H1 (cell line): ENCODE data around the gene DISP3. TPM values are rescaled to one million over a fixed set of nuclear protein-coding genes. Genes with fewer than 3 reads are reported as not detected.

Experiments
- CTCF ChIA-PET: fragments of 300-600 bp; sonication (Branson Sonifier 250); formaldehyde crosslinking; loops from one replicate; lab custom pipeline; 2021; ENCODE audit not compliant: partially characterized antibody; lab: Charles Lee
- POLR2A ChIA-PET: fragments of 300-600 bp; sonication (Branson Sonifier 250); formaldehyde crosslinking; loops from one replicate; lab custom pipeline; 2021; ENCODE audit warnings: inconsistent platforms; ENCODE audit not compliant: partially characterized antibody; lab: Charles Lee
- DNase-seq, 2 experiments: peaks; one replicate each; pipeline versions ENCODE4 v3.0.0 to v3.0.0-alpha.2; 2010 to 2022; ENCODE audit warnings: low spot score in 2 of 2, low read depth in 1 of 2, mixed read lengths in 1 of 2
- FAIRE-seq: peaks from 2 replicates; lab custom pipeline; 2011; peaks lifted over from hg19 to GRCh38; lab: Jason Lieb, UNC
- H2AFZ ChIP-seq: 2 replicates; pipeline ENCODE4 v1.8.1; 2012; ENCODE audit warnings: low read length, inconsistent platforms
- H2AK5ac ChIP-seq: 2 replicates; pipeline ENCODE4 v1.6.1; 2013; ENCODE audit warnings: low read depth, low read length
- H2BK120ac ChIP-seq: replicated peaks from 2 replicates; pipeline ENCODE3; 2013; ENCODE audit warnings: low read depth, low read length, inconsistent platforms
- H2BK12ac ChIP-seq: 2 replicates; pipeline ENCODE4 v1.6.1; 2013; ENCODE audit warnings: low read depth, low read length
- H2BK15ac ChIP-seq: 2 replicates; pipeline ENCODE4 v1.6.1; 2013; ENCODE audit warnings: low read length
- H2BK20ac ChIP-seq: 2 replicates; pipeline ENCODE4 v1.6.1; 2013; ENCODE audit warnings: low read length
- H2BK5ac ChIP-seq: 2 replicates; pipeline ENCODE4 v1.6.1; 2013; ENCODE audit warnings: low read depth, low read length
- H3K14ac ChIP-seq: 2 replicates; pipeline ENCODE4 v1.6.1; 2013; ENCODE audit warnings: inconsistent platforms; ENCODE audit not compliant: insufficient read length
- H3K18ac ChIP-seq: 2 replicates; pipeline ENCODE4 v1.6.1; 2013; ENCODE audit warnings: low read length; ENCODE audit errors: extremely low read depth
- H3K23ac ChIP-seq: 2 replicates; pipeline ENCODE4 v1.6.1; 2013; ENCODE audit warnings: inconsistent platforms; ENCODE audit not compliant: insufficient read length
- H3K23me2 ChIP-seq: 2 replicates; pipeline ENCODE4 v1.6.1; 2013; ENCODE audit warnings: low read depth, low read length
- H3K27ac ChIP-seq: 2 replicates; pipeline ENCODE4 v1.6.1; 2011; ENCODE audit warnings: low read depth, low read length, inconsistent platforms
- H3K27me3 ChIP-seq, 4 experiments: replicated peaks in 1 of 4; 1 replicate in 1 of 4; 2 replicates in 3 of 4; pipeline versions ENCODE4 v1.6.1 to v1.8.1; 2011 to 2013; ENCODE audit warnings: low read length in 3 of 4, mild to moderate bottlenecking in 3 of 4, inconsistent platforms in 2 of 4, mixed read lengths in 2 of 4, moderate library complexity in 1 of 4; ENCODE audit not compliant: control insufficient read depth in 3 of 4, insufficient read depth in 3 of 4; ENCODE audit errors: extremely low read depth in 1 of 4
- H3K36me3 ChIP-seq, 4 experiments: 2 replicates each; pipeline versions ENCODE4 v1.6.1 to v1.8.1; 2011 to 2013; ENCODE audit warnings: mild to moderate bottlenecking in 4 of 4, low read length in 3 of 4, moderate library complexity in 2 of 4, control low read depth in 1 of 4, inconsistent platforms in 1 of 4; ENCODE audit not compliant: insufficient read depth in 4 of 4, control insufficient read depth in 2 of 4
- H3K4ac ChIP-seq: replicated peaks from 2 replicates; pipeline ENCODE3; 2013; ENCODE audit warnings: low read length, low read depth, mixed read lengths, inconsistent platforms; ENCODE audit not compliant: insufficient read length
- H3K4me1 ChIP-seq, 4 experiments: replicated peaks in 1 of 4; 1 replicate in 1 of 4; 2 replicates in 3 of 4; pipeline versions ENCODE4 v1.6.1 to v1.8.1; 2011 to 2013; ENCODE audit warnings: low read length in 3 of 4, inconsistent platforms in 2 of 4, mixed read lengths in 1 of 4; ENCODE audit not compliant: insufficient read depth in 4 of 4, control insufficient read depth in 3 of 4
- H3K4me2 ChIP-seq, 2 experiments: 2 replicates each; pipeline versions ENCODE4 v1.6.1 to v1.8.1; 2011 to 2013; ENCODE audit warnings: low read depth in 2 of 2, low read length in 2 of 2, control low read depth in 1 of 2, inconsistent platforms in 1 of 2, mild to moderate bottlenecking in 1 of 2; ENCODE audit not compliant: insufficient read depth in 1 of 2
- H3K4me3 ChIP-seq, 4 experiments: fragments of 200-600, 300-600 bp in 1 of 4; sonication (generic), shearing (Covaris generic), sonication (Bioruptor Twin) in 1 of 4; 2 replicates each; pipeline versions ENCODE4 v1.5.1 to v1.8.1; 2011 to 2016; ENCODE audit warnings: low read length in 4 of 4, low read depth in 3 of 4, control low read depth in 2 of 4, inconsistent platforms in 2 of 4, mild to moderate bottlenecking in 2 of 4, mixed read lengths in 1 of 4, moderate library complexity in 1 of 4; ENCODE audit not compliant: insufficient read depth in 2 of 4; ENCODE audit errors: extremely low read depth in 1 of 4
- H3K56ac ChIP-seq: replicated peaks from 2 replicates; pipeline ENCODE3; 2013; ENCODE audit warnings: low read depth, mild to moderate bottlenecking, mixed read lengths, low read length, inconsistent platforms; ENCODE audit not compliant: insufficient read length
- H3K79me1 ChIP-seq: 2 replicates; pipeline ENCODE4 v1.6.1; 2013; ENCODE audit warnings: low read depth, low read length, control low read depth
- H3K79me2 ChIP-seq, 2 experiments: 2 replicates each; pipeline versions ENCODE4 v1.6.1 to v1.8.1; 2012 to 2013; ENCODE audit warnings: low read length in 2 of 2, mild to moderate bottlenecking in 2 of 2, inconsistent platforms in 1 of 2; ENCODE audit not compliant: insufficient read depth in 2 of 2, control insufficient read depth in 1 of 2
- H3K9ac ChIP-seq, 4 experiments: replicated peaks in 1 of 4; 1 replicate in 1 of 4; 2 replicates in 3 of 4; pipeline versions ENCODE4 v1.6.1 to v1.8.1; 2011 to 2013; ENCODE audit warnings: low read depth in 3 of 4, low read length in 3 of 4, control low read depth in 2 of 4, mild to moderate bottlenecking in 2 of 4, moderate library complexity in 2 of 4, inconsistent platforms in 1 of 4; ENCODE audit errors: extremely low read depth in 1 of 4
- H3K9me3 ChIP-seq, 2 experiments: 2 replicates each; pipeline versions ENCODE4 v1.6.1 to v1.8.1; 2012 to 2013; ENCODE audit warnings: mild to moderate bottlenecking in 2 of 2, moderate library complexity in 2 of 2, control low read depth in 1 of 2, inconsistent platforms in 1 of 2, low read depth in 1 of 2, low read length in 1 of 2, mixed read lengths in 1 of 2; ENCODE audit not compliant: insufficient read depth in 2 of 2
- H4K20me1 ChIP-seq, 2 experiments: replicated peaks in 1 of 2; 2 replicates each; pipeline versions ENCODE3 to v1.8.1; 2011 to 2013; ENCODE audit warnings: inconsistent platforms in 2 of 2, low read length in 2 of 2, mild to moderate bottlenecking in 1 of 2; ENCODE audit not compliant: insufficient read depth in 2 of 2, control insufficient read depth in 1 of 2
- H4K5ac ChIP-seq: 2 replicates; pipeline ENCODE4 v1.6.1; 2013; ENCODE audit warnings: low read length, low read depth, mixed read lengths, inconsistent platforms; ENCODE audit not compliant: insufficient read length
- H4K8ac ChIP-seq: 2 replicates; pipeline ENCODE4 v1.8.0; 2013; ENCODE audit warnings: mild to moderate bottlenecking, moderate library complexity, low read length, inconsistent platforms; ENCODE audit not compliant: insufficient read depth; ENCODE audit errors: extremely low read depth
- H4K91ac ChIP-seq: replicated peaks from 2 replicates; pipeline ENCODE3; 2013; ENCODE audit warnings: low read length, mixed read lengths, inconsistent platforms; ENCODE audit not compliant: insufficient read length
- BCL11A ChIP-seq, 2 experiments: IDR thresholded peaks; one replicate each; pipeline ENCODE4 v1.6.1; 2011; ENCODE audit warnings: low read depth in 2 of 2, low read length in 2 of 2, mild to moderate bottlenecking in 2 of 2
- CBX8 ChIP-seq: fragments of 300-800, 300-1000 bp; sonication (generic); IDR thresholded peaks from 2 replicates; pipeline ENCODE4 v1.7.1; 2016; ENCODE audit warnings: low read depth, low read length, borderline replicate concordance
- CHD1 ChIP-seq: IDR thresholded peaks from 2 replicates; pipeline ENCODE4 v1.6.1; 2012; ENCODE audit warnings: low read depth, low read length, improper control_type of control experiment
- FOSL1 ChIP-seq: IDR thresholded peaks from 2 replicates; pipeline ENCODE4 v1.6.1; 2011; ENCODE audit warnings: mild to moderate bottlenecking, low read depth, low read length, moderate library complexity; ENCODE audit not compliant: insufficient read depth
- GABPA ChIP-seq: IDR thresholded peaks from 2 replicates; pipeline ENCODE4 v1.6.1; 2011; ENCODE audit warnings: mild to moderate bottlenecking, low read length, moderate library complexity, borderline replicate concordance; ENCODE audit not compliant: insufficient read depth
- GTF2F1 ChIP-seq: IDR thresholded peaks from 2 replicates; pipeline ENCODE4 v1.6.1; 2012; ENCODE audit warnings: low read depth, low read length, improper control_type of control experiment, borderline replicate concordance
- KDM1A ChIP-seq: fragments of 200-600, 300-600 bp; sonication (generic); IDR thresholded peaks from 2 replicates; pipeline ENCODE4 v1.7.1; 2016; ENCODE audit warnings: mild to moderate bottlenecking, low read length, borderline replicate concordance
- KDM5A ChIP-seq: fragments of 200-600 bp; IDR thresholded peaks from 2 replicates; pipeline ENCODE4 v1.7.1; 2012; ENCODE audit warnings: mild to moderate bottlenecking, low read length, inconsistent platforms, mixed read lengths
- TAF7 ChIP-seq: optimal IDR thresholded peaks from 2 replicates; pipeline ENCODE3; 2011; ENCODE audit warnings: low read depth, mild to moderate bottlenecking, inconsistent platforms, low read length, moderate library complexity, borderline replicate concordance
- TEAD4 ChIP-seq: IDR thresholded peaks from 2 replicates; pipeline ENCODE4 v1.6.1; 2012; ENCODE audit warnings: low read depth, low read length, inconsistent platforms, mixed read lengths
- WGBS, 2 experiments: shearing (Covaris generic) in 1 of 2; methylation state at CpG; one replicate each; pipeline versions ENCODE4 v1.1.6 to v1.1.7; 2013 to 2015; ENCODE audit warnings: low lambda C conversion rate in 2 of 2, mixed read lengths in 2 of 2, inconsistent platforms in 1 of 2, low coverage in 1 of 2, missing lambda C conversion rate in 1 of 2; ENCODE audit not compliant: insufficient replicate concordance in 2 of 2, insufficient coverage in 1 of 2, insufficient read length in 1 of 2; ENCODE audit errors: extremely low coverage in 1 of 2, missing lambda C conversion rate in 1 of 2; 5-methylcytosine and 5-hydroxymethylcytosine counted together
- polyA plus RNA-seq, 7 experiments: library from polyadenylated mRNA; depleted of rRNA in 3 of 7; stranded (reverse) in 5 of 7; unstranded in 2 of 7; fragments of >200 nt in 5 of 7; fragments of 200-250 nt in 2 of 7; gene quantifications; 1 replicate in 5 of 7; 2 replicates in 1 of 7; 4 replicates in 1 of 7; pipeline versions ENCODE4 v1.2.1 to v1.2.3, GENCODE V29; 2011 to 2013; ENCODE audit warnings: missing spikeins in 2 of 7, mixed read lengths in 2 of 7
- total RNA-seq: library from RNA; stranded (reverse); fragmentation: NEBNext Ultra II Directional; extraction: Animal tissue kit (Norgen Biotek cat#: 25700); gene quantifications from 2 replicates; pipeline ENCODE4 v1.2.1, GENCODE V29; 2021

Gene DISP3
- total and polyA plus RNA-seq, 2 of the 8 experiments (the other 6 are each of a cell fraction or from before 2014, with no cell fraction given) = 3.4 to 4.6 TPM

GRCh38 chr1:11523261-11523660 is 44.3 kb downstream of the DISP3 start:
- no peaks in the 10 kb centered on the region for H3K9me3 ChIP-seq
- no peak overlapping the region for H3K4me2 ChIP-seq
- H2AFZ ChIP-seq = no peak overlapping the region
- no peak overlapping the region for H3K27ac ChIP-seq
- H3K9ac ChIP-seq = no peak overlapping the region
- H4K91ac ChIP-seq = no peak overlapping the region
- H3K23ac ChIP-seq = no peak overlapping the region
- CTCF ChIA-PET = no interaction called here
- no peaks in the 10 kb centered on the region for H4K20me1 ChIP-seq
- WGBS, 2 experiments = 95% methylated on average over 8 of the region's 10 CpGs; no CpG with 5 or more reads in 1 of the 2 experiments
- no peak for TF ChIP-seq TEAD4
- TF ChIP-seq GTF2F1 = no peak
- no peak for TF ChIP-seq CBX8
- TF ChIP-seq TAF7 = no peak
- TF ChIP-seq GABPA = no peak
- no peak for TF ChIP-seq FOSL1
- TF ChIP-seq BCL11A (IDR thresholded peaks at IDR 0.05; ENCODE audit: low read depth in 2 of 2, low read length in 2 of 2) = no peak
- no peak for TF ChIP-seq CHD1
- no peak for TF ChIP-seq KDM1A
- no peak for TF ChIP-seq KDM5A
- TF ChIP-seq, all 59 proteins: peak for 0
- no peak overlapping the region for H2BK12ac ChIP-seq
- no peak for FAIRE-seq
- no peak overlapping the region for H3K56ac ChIP-seq
- H3K36me3 ChIP-seq = no peaks in the 10 kb centered on the region; a peak in 1 of 8 replicates
- H3K4me3 ChIP-seq = no peak overlapping the region
- no peaks in the 10 kb centered on the region for H3K27me3 ChIP-seq
- no peak overlapping the region for H2BK5ac ChIP-seq
- H2BK120ac ChIP-seq = no peak overlapping the region
- no peaks in the 10 kb centered on the region for H3K79me2 ChIP-seq
- no peak overlapping the region for H4K5ac ChIP-seq
- H3K79me1 ChIP-seq = no peaks in the 10 kb centered on the region
- no peak overlapping the region for H2AK5ac ChIP-seq
- no peak for DNase-seq
- no peaks in the 10 kb centered on the region for H3K23me2 ChIP-seq
- no peak overlapping the region for H2BK15ac ChIP-seq
- peaks cover 0 to 1% (median 0%) of the 10 kb centered on the region in 4 experiments; a peak in 1 of 7 replicates for H3K4me1 ChIP-seq
- no peak overlapping the region for H3K18ac ChIP-seq
- POLR2A ChIA-PET = no interaction called here
- H2BK20ac ChIP-seq = no peak overlapping the region
- H3K4ac ChIP-seq = no peak overlapping the region
- H3K14ac ChIP-seq = no peak overlapping the region
- no peak overlapping the region for H4K8ac ChIP-seq
